HG02981 (cell line): ENCODE results near the gene POU2F3.

Source experiments
- ATAC-seq: cut with Tn5 transposase; IDR thresholded peaks from one replicate; pipeline ENCODE4 v1.9.1; 2021; ENCODE audit warnings: mild to moderate bottlenecking, moderate library complexity; ENCODE audit not compliant: unreplicated experiment

POU2F3 gene

DNA sequence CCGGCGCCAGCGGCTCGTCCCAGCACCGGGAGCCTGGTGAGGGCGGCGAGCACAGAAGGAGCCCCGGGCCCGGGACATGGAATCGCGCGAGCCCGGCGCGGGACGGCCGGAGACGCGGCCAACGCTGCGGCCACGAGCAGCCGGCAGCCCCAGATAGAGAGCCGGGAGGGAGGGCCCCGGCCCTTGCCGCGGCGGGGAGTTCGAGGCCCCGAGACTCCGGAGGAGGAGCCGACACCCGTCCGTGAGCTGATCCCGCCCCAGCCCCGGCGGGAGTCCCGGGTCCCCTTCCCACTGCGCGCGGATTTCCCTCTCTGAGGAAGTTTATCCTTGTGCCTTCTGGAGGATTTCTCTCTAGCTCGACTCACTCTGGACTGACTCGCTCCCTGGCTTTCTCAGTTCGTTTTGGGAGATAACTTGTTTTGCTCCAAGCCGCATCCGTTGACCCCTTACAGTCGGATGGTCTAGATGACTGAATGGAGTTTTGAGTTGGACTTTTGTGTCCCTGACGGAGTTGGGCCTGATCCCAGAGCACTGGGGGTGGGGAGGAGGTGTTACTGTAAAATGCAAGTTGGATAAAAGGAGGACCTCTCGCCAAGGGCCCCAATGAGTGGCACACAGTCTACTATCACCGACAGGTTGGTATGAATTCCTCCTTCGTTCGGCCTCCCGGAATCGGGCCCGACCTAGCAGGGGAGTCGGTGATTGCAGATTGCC is 96.9 kb downstream of the POU2F3 start:
- peak; percentile 35 for ATAC-seq

DNA sequence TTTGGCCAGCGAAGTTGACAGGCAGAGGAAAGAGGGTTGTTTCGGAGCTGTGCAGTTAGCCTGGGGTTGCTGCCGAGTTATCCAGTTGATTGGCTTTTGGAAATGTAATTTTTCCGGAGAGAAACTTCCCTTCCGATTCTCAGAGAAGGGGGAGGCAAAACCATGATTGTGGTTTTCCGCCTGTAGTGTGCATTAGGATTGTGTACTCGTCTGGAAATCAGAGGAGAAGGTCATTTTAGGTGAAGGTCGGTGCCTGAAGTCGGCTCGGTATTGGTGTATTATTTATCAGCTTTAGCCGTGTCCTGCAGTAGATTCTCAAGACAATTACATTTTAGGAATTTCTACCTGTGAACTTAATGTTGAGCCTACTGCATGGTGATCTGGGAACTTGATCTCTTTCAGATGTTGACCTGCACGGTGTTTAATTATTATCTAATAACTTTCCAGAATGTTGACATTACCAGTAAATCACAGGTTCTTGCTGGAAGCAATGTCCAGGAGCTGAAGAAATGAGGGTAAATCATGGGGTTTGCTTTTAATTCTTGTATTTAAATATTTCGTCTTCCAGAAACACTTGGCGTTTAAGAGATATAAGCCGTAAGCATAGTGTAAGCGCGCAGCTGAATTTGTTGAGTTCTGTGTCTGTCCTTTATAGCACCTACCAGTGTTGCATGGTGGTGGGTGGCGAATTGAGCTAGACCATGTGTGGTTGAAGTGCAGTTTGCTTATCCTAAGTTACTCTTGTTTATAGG is 97.6 kb downstream of the POU2F3 start:
- no peak for ATAC-seq

DNA sequence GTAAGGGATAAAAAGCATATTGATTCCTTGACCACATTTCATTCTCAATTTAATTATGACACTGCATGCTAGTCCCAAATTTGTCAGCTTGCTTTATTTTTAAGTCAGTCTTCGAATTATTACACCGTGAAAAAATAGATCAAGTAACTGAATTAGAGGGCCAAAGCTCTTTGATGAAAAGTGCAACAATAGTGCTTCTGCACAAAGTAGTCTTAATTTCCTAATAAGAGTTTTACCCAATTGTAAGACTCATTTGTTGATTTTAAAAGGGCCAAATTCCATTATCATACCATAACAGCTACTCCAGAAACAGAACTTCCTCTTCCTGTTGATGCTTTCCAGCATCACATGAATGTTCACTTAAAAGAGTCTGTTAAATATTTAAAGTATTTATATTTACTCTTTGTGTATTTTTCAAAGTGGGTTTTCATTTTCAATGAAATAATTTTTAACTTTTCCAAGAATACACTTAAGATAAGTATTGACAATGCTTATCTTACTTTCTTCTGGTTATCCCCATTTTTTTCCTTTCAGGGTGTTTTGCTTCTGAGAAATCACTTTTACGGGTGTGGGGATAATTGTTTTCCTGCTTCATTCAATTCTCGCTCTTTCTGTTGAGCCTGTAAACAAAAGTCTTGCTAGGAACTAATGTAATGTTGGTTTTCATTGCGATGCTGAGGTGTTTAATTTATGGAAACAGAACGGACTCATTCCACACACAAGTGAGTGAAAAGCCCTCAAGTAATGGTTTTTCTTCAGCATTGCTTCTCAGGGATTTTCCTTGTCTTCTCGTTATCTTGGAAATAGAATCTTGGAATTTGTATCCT is 98.4 kb downstream of the POU2F3 start:
- ATAC-seq: no peak

DNA sequence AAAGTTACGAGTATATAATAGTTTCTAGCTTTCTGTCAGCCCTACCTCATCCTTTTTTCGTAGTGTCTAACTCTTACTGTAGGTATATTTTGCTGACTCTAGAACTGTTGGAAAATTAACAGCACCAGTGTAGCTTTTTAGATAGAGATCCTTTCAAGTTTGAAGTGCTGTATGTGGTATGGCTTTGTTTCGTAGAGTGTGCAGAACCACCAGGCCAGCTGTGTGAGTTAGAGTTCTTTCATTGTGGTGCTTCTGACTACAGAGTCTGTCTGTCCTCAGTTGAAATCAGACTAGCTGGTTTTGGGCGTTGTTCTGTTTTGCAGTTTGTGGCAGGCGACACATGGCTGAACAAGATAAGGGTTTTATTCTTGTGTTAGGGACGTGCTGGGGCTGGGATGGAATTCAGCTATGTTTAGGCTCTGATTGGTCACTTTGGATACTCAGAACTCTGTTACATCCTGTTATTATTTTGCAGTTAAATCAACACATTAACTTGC is 99.5 kb downstream of the POU2F3 start:
- ATAC-seq: no peak

DNA sequence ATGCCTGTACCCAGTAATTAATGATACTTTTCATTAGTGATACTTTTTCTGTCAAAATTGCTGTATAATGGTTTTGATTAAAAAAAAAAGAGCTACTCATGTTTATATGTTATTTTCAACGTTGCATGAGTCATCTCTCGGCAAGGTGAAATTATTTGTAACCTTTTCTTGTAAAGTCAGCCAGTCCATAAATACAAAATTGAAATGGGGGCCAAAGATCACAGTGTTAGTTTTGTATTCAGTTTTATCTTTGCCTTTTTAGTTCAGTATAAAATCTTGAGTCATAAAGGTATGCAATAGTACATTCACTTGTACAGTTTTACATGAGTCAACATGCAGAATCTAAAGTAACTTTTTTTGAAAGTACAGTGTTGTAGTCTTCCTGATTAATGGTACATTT is 100.6 kb downstream of the POU2F3 start:
- ATAC-seq: no peak

DNA sequence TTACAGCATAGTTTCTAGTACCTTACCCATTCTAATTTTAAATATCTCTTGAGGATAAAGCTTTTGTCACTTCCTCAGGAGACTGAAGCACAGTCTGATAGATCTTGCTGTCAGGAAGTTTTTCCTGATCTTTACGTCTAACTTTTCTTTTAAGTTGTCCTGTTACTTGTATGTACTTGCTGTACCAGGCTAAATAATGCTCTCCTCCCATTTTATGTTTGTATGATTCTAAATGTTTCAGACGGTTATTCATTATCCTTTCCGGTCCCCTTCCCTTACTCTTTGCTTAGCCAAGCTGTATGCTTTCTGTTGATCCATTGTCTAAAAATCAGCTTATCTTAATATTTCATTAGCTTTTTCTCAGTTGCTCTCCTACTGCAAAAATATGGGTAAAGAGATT is 102.3 kb downstream of the POU2F3 start:
- no peak for ATAC-seq

DNA sequence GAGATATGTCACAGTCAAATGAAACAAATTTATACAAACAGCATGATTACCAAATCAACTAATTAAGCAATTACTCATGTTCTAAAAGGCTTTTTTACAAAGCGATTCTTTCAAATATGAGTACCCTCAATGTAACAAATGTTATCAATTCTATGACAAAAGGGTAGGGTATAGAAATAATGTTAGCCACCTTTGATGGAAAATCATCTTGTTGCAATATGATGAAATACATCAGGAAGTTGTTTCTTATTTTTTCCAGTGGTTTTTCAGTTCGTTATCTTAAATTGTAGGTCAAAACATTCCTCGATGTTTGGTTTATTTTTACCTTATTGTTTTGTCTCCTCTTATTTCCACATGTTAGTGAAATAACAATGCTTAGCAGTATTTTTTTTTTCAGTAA is 102.7 kb downstream of the POU2F3 start:
- ATAC-seq: no peak

DNA sequence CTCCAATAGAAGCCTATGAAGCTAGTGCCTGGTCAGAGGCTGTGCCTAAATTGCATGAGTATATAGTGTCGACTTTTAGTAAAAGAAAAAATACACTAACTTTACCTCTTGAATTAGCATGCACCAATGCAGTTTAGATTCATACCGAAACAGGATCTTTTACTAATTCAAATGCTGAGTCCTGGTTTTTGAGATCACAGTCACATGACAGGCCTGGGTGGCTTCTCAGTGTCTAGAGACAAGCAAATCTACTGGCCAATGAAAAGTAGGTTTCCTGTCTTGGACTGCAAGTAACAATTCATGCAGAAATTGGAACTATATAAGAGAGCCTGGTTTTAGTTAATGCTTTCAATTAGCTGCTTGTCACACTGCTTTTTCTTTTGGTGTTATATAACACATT is 103.5 kb downstream of the POU2F3 start:
- no peak for ATAC-seq

DNA sequence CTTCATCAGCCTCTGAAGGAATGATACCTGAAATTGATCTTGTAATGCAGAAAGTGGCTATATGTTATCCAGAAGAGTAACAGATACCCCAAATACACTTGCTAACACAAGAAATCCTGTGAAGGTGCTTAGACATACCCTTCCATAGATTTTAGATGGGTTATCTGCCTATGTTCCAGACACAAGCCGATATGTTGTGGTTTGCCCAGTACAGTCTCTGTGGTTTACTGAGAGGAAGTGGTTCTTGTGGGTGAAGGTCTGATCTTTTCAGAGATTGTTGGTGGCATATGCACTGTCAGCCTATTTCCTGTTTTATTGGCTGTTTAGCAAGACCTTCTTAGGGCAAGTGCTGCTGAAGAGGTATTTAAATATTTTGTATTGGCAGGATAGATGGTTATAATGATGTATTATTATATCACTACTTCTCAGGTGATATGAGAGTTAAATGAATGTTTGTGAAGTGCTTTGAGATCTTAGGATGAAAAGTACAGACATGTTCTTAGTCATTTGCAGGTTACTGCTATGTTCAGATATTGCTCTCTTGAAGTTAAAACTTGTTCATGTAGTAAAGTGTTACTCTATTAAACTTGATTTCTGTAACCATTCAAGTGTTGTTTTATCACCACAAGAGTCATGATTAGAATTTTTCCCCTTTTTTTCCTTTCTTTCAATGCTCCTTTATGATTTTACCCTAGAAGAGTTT is 104.5 kb downstream of the POU2F3 start:
- ATAC-seq: peak; percentile 79

DNA sequence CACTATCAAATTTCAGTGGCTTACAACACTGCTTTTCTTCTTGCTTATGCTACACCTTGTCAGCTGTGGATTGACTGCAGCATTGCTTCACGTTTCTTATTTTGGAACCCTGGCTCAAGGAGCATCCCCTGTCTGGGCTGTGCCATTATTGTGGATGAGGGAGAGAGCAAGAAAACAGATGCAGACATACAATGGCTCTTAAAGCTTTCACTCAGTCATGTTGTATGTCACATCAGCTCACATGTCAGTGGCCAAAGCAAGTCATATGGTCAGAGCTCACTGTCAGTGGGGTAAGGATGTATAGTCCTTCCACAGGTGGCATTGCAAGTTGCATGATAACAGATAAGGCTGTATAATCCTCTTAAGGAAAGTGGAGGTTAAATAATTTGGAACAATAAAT is 106.3 kb downstream of the POU2F3 start:
- ATAC-seq: no peak

DNA sequence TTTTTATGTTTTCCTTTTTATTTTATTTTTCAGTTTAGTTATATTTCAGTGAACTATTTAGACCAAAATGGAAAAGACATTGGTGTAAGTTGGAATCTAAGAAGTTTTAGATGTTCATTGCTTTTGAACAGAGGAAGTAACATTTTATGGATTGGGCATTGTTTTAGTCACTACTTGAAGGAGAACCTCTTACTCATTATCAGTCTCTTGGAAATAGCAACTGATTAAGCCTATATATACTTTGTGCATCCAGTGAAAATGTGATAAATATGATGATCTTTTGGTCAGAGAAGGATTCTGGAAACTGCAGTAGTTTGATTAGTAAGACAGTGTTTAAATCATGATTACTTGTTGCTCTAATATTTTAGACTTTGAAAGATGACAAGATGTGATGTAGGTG is 110.7 kb downstream of the POU2F3 start:
- no peak for ATAC-seq

DNA sequence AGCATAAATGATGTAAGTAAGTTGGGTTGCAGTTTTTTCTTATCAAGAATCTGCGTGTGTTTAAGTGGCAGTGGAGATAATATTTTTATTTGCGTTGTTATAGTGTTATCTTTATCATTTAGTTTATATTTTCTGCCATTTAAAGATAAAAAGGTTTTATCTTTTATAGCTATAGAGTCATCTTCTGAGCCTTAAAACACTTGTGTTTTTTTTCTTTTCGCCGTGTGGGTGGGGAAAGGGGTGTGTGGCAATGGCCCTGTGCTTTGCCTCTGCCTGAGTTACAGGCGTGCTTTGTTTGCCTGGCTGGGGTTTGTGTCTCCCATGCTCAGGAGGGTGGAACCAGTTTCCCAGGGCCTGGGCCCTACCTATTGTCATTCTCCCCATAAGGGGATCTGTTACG is 112.5 kb downstream of the POU2F3 start:
- no peak for ATAC-seq

DNA sequence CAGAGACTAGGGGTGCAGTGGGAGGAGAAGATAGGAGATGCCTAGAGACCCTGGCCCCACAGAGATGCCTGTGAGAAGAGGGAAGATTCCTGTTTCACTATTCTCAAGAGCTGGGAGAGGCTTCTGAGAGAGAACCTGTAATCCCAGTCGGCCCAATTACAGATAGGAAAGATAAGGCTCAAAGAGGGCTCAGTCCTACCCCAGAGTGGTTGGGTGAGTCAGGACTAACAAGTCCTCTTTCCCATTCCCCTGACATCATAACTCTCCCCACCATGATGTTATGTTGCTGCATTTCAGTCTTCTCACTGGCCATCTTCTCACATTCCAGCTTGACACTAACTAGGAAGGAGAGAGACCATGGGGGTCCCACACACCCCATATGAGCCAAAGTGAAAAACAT is 114.1 kb downstream of the POU2F3 start:
- ATAC-seq: no peak

DNA sequence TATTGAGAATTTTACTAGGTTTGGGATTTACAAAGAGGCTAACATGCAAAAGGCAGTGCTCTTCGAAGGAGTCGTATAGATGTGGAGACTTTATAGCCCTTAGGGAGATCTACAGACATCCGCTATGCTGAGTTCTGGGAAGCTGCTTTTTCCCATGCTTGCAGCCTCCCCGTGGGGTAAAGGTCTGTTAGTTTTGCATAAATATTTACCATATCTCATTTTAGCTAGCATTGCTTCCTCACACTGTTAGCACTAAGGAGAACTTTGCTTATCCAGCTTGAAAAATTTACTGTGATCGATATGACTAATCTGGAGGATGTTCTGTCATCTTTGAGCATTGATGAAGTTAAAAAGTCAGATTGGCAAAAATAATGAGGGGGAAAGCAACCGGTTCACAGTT is 114.8 kb downstream of the POU2F3 start:
- ATAC-seq: no peak

DNA sequence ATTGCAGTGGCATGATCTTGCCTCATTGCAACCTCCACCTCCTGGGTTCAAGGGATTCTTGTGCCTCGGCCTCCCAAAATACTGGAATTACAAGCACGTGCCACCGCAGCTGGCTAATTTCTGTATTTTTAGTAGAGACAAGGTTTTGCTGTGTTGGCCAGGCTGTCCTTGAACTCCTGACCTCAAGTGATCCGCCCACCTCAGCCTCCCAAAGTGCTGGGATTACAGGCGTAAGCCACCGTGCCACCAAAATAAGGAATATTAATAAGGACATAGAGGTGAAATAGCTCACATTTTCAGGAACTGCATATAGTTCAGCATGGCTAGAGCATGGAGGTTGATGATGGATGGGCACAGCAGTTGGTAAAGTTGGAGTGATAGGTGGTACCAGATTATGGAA is 117.7 kb downstream of the POU2F3 start:
- ATAC-seq: no peak

DNA sequence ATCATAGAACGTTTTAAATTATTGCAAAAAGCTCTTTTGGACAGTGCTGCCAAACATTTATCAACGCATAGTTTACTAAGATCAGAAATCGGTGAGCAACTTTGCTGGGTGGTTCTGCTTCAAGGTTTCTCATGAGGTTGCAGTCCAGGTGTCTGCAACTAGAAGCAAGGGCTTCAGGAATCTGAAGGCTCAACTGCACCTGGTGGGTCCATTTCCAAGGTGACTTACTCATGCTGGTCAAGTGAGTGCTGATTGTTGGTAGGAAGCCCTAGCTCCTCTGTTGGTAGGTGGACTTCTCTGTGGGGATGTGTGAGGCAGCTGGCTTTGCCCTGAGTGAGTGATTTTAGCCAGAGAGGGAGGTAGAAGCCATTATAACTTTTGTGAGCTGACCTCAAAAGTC is 118.8 kb downstream of the POU2F3 start:
- no peak for ATAC-seq

DNA sequence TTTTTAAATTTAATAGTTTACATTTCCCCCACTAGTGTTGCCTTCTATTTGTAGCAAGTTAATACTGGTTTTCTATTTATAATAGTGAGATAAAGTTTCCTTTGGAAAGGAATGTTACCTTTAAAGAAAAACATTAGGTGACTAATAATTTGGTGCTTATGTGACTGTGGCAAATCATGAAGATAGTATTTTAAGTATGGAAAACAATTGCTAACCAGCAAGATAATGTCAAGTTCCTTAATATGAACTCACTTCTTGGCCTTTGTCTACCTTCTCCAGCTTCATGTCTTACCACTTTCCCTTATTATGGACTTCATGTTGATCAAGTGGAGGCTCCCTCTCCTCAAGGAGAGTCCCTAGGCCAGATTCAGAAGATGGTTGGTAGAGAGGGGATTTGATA is 123.5 kb downstream of the POU2F3 start:
- ATAC-seq: no peak

DNA sequence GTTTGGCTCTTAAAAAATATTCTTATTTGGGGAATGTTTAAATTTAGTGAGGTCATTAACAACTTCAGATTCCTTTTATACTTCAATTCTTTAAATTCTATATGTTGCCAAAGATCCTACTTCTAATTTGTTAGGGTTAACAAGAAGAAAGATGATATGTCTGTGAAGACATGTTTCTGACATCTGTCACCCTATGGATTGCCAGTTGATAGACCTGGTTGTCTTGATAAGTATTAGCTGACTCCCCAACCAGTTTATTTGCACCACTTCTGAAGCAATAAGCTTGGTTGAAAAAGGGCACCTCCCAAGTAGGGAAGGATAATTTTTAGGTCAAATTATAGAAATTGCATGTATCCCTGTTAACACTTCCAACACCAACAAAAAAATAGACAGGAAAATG is 125.6 kb downstream of the POU2F3 start:
- no peak for ATAC-seq
